ENCODE results near the gene SYNGR2. TPM values are rescaled to one million over a fixed set of nuclear protein-coding genes. Genes with fewer than 3 reads are reported as not detected.

The SYNGR2 gene
- total and polyA plus RNA-seq, 9 of the 15 experiments (the other 6 are each of a cell fraction or from before 2014, with no cell fraction given) = 1.4 to 173 (median 87.8) TPM

DNA sequence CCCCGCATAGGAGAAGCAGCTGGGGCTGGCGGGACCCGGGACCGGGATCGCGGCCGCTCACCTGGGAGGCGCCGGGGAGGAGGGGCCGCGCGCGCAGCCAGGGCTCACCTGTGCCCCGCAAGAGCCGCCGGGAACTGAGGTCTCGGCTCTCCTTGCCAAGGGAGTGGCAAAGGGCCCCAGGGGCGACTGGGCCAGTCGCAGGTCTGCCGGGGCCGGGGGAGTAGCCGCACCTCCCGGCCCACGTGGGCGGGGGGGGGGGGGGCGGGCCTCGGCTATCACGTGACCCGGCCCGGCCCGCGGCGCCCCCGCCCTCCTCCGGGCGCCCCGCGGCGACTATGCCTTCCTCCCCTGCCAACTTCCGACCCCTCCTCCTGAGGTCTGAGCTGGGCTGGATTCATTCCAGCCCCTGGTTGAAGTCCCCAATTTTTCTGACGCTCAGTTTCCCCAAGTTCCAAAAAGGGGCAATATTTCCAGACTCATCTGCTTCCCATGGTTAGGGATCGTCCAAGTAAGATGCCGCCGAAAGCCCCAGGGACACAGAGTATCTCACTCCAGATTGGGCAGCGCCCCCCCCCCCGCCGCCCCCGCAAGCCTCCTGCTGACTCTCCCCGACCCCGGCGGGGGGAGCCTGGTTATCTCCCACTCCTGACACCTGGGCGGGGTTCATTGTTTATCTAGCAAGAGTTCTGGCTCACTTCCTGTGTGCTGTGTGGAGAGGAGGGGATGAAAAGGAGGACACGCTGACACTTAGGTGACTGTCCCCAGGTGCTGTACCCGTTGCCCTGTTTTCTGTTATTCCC lies 39.6 kb upstream of the SYNGR2 start, which contains the start of gene TMC6 (continued):
- TF ChIP-seq ZNF740 (CRISPR knock-in tag; IDR thresholded peaks at IDR 0.05) (peak; percentile 98), ZNF740 (tag; IDR thresholded peaks at IDR 0.05) (peak in 1 of 2 experiments; percentile 99; a peak in 2 of 4 replicates), CBX1 (IDR thresholded peaks at IDR 0.05; ENCODE audit: low read depth) (peak; percentile 86), RAD51 (IDR thresholded peaks at IDR 0.05; ENCODE audit: borderline replicate concordance, low read depth) (peak; percentile 92), DMBX1 (CRISPR knock-in tag; IDR thresholded peaks at IDR 0.05; ENCODE audit: borderline replicate concordance) (peak; percentile 75; the same call in 1 of the 2 replicates), SIRT6 (IDR thresholded peaks at IDR 0.05; ENCODE audit: low read depth, low read length) (no peak), ZNF224 (CRISPR knock-in tag; IDR thresholded peaks at IDR 0.05) (no peak), MYC (IDR thresholded peaks at IDR 0.05; ENCODE audit: low read depth, low read length) (peak; percentile 75), MYC (CRISPR knock-in tag; IDR thresholded peaks at IDR 0.05; ENCODE audit: borderline replicate concordance, low read depth) (no peak), SMARCB1 (IDR thresholded peaks at IDR 0.05; ENCODE audit: insufficient read length, low read depth) (no peak), ASH1L (IDR thresholded peaks at IDR 0.05; ENCODE audit: borderline replicate concordance, low read depth, partially characterized antibody) (no peak), RBM17 (IDR thresholded peaks at IDR 0.05; ENCODE audit: borderline replicate concordance, low read depth, low read length) (no peak)
- TF ChIP-seq, protein P1, sequence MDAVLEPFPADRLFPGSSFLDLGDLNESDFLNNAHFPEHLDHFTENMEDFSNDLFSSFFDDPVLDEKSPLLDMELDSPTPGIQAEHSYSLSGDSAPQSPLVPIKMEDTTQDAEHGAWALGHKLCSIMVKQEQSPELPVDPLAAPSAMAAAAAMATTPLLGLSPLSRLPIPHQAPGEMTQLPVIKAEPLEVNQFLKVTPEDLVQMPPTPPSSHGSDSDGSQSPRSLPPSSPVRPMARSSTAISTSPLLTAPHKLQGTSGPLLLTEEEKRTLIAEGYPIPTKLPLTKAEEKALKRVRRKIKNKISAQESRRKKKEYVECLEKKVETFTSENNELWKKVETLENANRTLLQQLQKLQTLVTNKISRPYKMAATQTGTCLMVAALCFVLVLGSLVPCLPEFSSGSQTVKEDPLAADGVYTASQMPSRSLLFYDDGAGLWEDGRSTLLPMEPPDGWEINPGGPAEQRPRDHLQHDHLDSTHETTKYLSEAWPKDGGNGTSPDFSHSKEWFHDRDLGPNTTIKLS (IDR thresholded peaks at IDR 0.05; ENCODE audit: borderline replicate concordance, low read depth) = no peak
- TF ChIP-seq, protein P2, sequence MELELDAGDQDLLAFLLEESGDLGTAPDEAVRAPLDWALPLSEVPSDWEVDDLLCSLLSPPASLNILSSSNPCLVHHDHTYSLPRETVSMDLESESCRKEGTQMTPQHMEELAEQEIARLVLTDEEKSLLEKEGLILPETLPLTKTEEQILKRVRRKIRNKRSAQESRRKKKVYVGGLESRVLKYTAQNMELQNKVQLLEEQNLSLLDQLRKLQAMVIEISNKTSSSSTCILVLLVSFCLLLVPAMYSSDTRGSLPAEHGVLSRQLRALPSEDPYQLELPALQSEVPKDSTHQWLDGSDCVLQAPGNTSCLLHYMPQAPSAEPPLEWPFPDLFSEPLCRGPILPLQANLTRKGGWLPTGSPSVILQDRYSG (tag; conservative IDR thresholded peaks at IDR 0.05; ENCODE audit: low read depth) = no peak

Data from K562 (cell line).